Measurements from ENCODE around the gene CCDC102A.

- TF ChIP-seq CTCF (conservative IDR thresholded peaks at IDR 0.05) (no peak), EZH2 (IDR thresholded peaks at IDR 0.05; ENCODE audit: low read depth) (no peak)
These were observed 13.4 kb downstream of the CCDC102A start for GRCh38 chr16:57522960-57523359.
